Measurements from ENCODE around the gene SRPX. TPM values are rescaled to one million over a fixed set of nuclear protein-coding genes. Genes with fewer than 3 reads are reported as not detected.
A peak's percentile ranks its signal among the peaks of the same experiment; 100 is the strongest.

Gene SRPX
- 18.2 and 28.0 TPM in 2 replicates for total RNA-seq (2014; rRNA removed; shearing (Covaris generic))

GRCh38 chrX:38220415-38221390, at the start of gene SRPX:
SRPX (minus strand) TSS chrX:38220871; CDS start chrX:38220792, 79 bp downstream.
- DNase-seq (ENCODE audit: low read depth) = peak; percentile 42

GRCh38 chrX:38268011-38268410, 47.3 kb upstream of the SRPX start:
- DNase-seq (ENCODE audit: low read depth) = no peak

- DNase-seq (ENCODE audit: low read depth) = no peak
Measured at GRCh38 chrX:38262715-38263620, 42.3 kb upstream of the SRPX start.

GRCh38 chrX:38260231-38260630, 39.6 kb upstream of the SRPX start:
- peak; percentile 34 for DNase-seq (ENCODE audit: low read depth)

GRCh38 chrX:38256019-38256418, 35.3 kb upstream of the SRPX start:
- DNase-seq (ENCODE audit: low read depth) = no peak

- DNase-seq (ENCODE audit: low read depth) = peak; percentile 13
Measured at GRCh38 chrX:38249965-38250364, 29.3 kb upstream of the SRPX start.

- no peak for DNase-seq (ENCODE audit: low read depth)
Measured at GRCh38 chrX:38247051-38247450, 26.4 kb upstream of the SRPX start.

- no peak for DNase-seq (ENCODE audit: low read depth)
Measured at GRCh38 chrX:38240541-38240940, 19.9 kb upstream of the SRPX start.

- DNase-seq (ENCODE audit: low read depth) = no peak
Measured at GRCh38 chrX:38236901-38237615, 16.4 kb upstream of the SRPX start.

- DNase-seq (ENCODE audit: low read depth) = peak; percentile 58
Measured at GRCh38 chrX:38233891-38234667, 13.4 kb upstream of the SRPX start.

GRCh38 chrX:38232079-38232686, 11.5 kb upstream of the SRPX start:
- DNase-seq (ENCODE audit: low read depth) = peak; percentile 38

GRCh38 chrX:38225093-38225492, 4.4 kb upstream of the SRPX start:
- DNase-seq (ENCODE audit: low read depth) = peak; percentile 7

GRCh38 chrX:38224160-38224559, 3.5 kb upstream of the SRPX start:
- DNase-seq (ENCODE audit: low read depth) = no peak

- DNase-seq (ENCODE audit: low read depth) = no peak
Measured at GRCh38 chrX:38221391-38221929, 789 bp upstream of the SRPX start.

- DNase-seq (ENCODE audit: low read depth) = peak; percentile 54
Measured at GRCh38 chrX:38220024-38220414, 652 bp downstream of the SRPX start.

- no peak for DNase-seq (ENCODE audit: low read depth)
Measured at GRCh38 chrX:38216642-38217041, 4.0 kb downstream of the SRPX start.

GRCh38 chrX:38214551-38215531, 5.8 kb downstream of the SRPX start:
- peak; percentile 71 for DNase-seq (ENCODE audit: low read depth)

- no peak for DNase-seq (ENCODE audit: low read depth)
Measured at GRCh38 chrX:38214044-38214443, 6.6 kb downstream of the SRPX start.

Data from Daoy (cell line).